ENCODE data around the gene OSGIN1.

DNA sequence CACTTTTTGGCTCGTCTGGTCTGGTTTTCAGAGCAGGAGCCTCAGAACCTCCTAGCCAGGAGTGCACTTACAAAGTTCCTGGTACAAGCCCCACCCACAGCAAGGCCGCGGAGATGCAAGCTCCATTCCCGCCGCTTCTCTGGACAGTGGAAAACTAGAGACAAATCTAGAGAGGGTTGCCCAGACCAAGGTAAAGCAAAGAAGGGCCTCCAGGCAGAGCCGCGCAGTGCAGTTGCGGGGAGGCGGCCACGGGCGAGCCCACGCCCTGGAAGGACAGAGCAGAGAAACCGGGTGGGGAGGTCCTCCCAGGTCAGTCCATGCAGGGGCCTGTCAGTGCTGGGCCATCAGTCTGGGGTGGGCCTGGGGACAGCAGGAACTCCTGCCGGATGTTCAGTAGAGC is 11.0 kb upstream of the OSGIN1 start:
- TF ChIP-seq FOXK2 (IDR thresholded peaks at IDR 0.05) (no peak), TARDBP (IDR thresholded peaks at IDR 0.05) (no peak), LEF1 (IDR thresholded peaks at IDR 0.05; ENCODE audit: borderline replicate concordance) (no peak), ELF4 (IDR thresholded peaks at IDR 0.05) (no peak), PKNOX1 (IDR thresholded peaks at IDR 0.05) (no peak), FOXA1 (IDR thresholded peaks at IDR 0.05) (no peak), SP1 (IDR thresholded peaks at IDR 0.05) (no peak), SUZ12 (IDR thresholded peaks at IDR 0.05) (no peak), BHLHE40 (IDR thresholded peaks at IDR 0.05; ENCODE audit: borderline replicate concordance) (no peak), L3MBTL2 (conservative IDR thresholded peaks at IDR 0.05) (no peak), HDGF (IDR thresholded peaks at IDR 0.05; ENCODE audit: borderline replicate concordance) (no peak), ARNT (IDR thresholded peaks at IDR 0.05) (no peak), ZNF384 (IDR thresholded peaks at IDR 0.05) (no peak)
